ENCODE data around the gene RHOBTB3.
"Not testable (repeated sequence)": the region's sequence is repeated elsewhere in the genome, so short reads cannot be mapped to it uniquely, and the experiment has no call there.

DNA sequence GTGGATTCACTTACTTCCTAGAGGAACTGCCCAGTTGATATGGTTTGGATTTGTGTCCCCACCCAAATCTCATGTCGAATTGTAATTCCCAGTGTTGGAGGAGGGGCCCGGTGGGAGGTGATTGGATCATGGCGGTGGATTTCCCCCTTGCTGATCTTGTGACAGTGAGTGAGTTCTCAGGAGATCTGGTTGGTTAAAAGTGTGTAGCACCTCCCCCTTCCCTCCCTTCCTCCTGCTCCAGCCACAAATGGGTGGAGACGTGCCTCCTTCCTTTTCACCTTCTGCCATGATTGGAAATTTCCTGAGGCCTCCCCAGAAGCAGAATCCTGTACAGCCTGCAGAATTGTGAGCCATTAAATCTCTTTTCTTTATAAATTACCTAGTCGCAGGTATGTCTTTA lies 17.9 kb upstream of the RHOBTB3 start:
- TF ChIP-seq, protein P1, sequence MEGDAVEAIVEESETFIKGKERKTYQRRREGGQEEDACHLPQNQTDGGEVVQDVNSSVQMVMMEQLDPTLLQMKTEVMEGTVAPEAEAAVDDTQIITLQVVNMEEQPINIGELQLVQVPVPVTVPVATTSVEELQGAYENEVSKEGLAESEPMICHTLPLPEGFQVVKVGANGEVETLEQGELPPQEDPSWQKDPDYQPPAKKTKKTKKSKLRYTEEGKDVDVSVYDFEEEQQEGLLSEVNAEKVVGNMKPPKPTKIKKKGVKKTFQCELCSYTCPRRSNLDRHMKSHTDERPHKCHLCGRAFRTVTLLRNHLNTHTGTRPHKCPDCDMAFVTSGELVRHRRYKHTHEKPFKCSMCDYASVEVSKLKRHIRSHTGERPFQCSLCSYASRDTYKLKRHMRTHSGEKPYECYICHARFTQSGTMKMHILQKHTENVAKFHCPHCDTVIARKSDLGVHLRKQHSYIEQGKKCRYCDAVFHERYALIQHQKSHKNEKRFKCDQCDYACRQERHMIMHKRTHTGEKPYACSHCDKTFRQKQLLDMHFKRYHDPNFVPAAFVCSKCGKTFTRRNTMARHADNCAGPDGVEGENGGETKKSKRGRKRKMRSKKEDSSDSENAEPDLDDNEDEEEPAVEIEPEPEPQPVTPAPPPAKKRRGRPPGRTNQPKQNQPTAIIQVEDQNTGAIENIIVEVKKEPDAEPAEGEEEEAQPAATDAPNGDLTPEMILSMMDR (conservative IDR thresholded peaks at IDR 0.05; ENCODE audit: low read length): not testable (repeated sequence)
- not testable (repeated sequence) for TF ChIP-seq EZH2phosphoT487 (IDR thresholded peaks at IDR 0.05; ENCODE audit: borderline replicate concordance)
